22Rv1 (cell line): ENCODE data around the gene TTC7B.

Source experiments
- H3K27ac ChIP-seq: fragments of 450-650 bp; 2 replicates; pipeline ENCODE4 v1.5.1; 2017
- ZFX ChIP-seq: fragments of 450-650 bp; IDR thresholded peaks from 2 replicates; pipeline ENCODE4 v1.6.1; 2017; ENCODE audit warnings: antibody characterized with exemption, borderline replicate concordance
- TF ChIP-seq, protein P1 (sequence below): fragments of 450-650 bp; IDR thresholded peaks from 2 replicates; pipeline ENCODE4 v1.5.1; 2017; ENCODE audit warnings: mild to moderate bottlenecking

Gene TTC7B

DNA sequence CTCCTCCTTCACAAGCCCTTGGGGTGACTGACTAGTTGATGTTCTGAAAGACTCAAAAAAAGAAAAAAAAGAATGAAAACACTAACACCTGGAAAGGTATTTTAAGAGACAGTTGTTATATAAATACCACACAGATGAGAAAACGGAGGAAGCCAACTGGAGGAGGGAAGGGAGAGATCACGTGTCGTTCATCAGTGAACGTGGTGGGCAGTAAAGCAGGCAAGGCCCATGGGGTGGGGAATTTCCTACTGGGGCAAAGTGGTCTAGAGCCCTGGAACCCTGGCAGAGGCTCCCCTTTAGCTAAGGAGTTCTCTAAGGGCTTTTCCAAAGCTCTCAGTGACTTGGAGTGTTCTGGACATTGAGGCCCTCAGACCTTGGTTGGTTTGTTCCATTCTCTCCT is 249.7 kb downstream of the TTC7B start:
- H3K27ac ChIP-seq = no peak overlapping the region
- TF ChIP-seq, protein P1, sequence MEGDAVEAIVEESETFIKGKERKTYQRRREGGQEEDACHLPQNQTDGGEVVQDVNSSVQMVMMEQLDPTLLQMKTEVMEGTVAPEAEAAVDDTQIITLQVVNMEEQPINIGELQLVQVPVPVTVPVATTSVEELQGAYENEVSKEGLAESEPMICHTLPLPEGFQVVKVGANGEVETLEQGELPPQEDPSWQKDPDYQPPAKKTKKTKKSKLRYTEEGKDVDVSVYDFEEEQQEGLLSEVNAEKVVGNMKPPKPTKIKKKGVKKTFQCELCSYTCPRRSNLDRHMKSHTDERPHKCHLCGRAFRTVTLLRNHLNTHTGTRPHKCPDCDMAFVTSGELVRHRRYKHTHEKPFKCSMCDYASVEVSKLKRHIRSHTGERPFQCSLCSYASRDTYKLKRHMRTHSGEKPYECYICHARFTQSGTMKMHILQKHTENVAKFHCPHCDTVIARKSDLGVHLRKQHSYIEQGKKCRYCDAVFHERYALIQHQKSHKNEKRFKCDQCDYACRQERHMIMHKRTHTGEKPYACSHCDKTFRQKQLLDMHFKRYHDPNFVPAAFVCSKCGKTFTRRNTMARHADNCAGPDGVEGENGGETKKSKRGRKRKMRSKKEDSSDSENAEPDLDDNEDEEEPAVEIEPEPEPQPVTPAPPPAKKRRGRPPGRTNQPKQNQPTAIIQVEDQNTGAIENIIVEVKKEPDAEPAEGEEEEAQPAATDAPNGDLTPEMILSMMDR = no peak
- TF ChIP-seq ZFX = no peak

DNA sequence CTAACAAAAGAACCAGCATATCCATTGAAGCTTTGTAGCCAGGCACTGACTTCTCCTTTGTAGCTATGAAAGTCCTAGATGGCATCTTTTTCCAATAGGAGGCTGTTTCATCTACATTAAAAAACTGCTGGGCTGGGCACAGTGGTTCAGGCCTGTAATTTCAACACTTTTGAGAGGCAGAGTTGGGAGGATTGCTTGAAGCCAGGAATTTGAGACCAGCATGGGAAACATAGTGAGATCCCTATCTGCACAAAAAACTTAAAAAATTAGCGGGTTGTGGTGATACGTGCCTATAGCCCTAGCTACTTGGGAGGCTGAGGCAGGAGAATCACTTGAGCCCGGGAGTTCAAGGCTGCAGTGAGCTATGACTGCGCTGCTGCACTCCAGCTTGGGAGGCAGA is 251.7 kb downstream of the TTC7B start:
- TF ChIP-seq, protein P1 = no peak
- no peak for TF ChIP-seq ZFX
- no peak overlapping the region for H3K27ac ChIP-seq

DNA sequence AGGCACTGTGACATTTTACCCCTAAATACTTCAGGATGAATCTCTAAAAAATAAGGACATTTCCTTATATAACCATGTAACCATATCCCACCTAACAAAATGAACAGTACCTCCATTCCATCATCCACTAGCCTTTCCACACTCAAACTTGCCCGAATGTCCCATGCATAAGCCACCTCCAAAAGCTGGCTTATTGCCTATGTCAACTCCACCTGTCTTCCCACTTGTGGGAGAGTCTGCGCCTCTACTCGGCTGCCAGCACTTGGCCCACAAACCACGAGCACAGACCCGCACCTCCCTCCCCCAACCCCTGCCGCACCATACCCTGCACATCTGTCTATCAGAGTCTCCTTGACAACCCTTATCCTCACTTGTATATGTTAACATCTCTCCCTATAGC is 253.6 kb downstream of the TTC7B start:
- no peak overlapping the region for H3K27ac ChIP-seq
- TF ChIP-seq, protein P1 = no peak
- no peak for TF ChIP-seq ZFX

DNA sequence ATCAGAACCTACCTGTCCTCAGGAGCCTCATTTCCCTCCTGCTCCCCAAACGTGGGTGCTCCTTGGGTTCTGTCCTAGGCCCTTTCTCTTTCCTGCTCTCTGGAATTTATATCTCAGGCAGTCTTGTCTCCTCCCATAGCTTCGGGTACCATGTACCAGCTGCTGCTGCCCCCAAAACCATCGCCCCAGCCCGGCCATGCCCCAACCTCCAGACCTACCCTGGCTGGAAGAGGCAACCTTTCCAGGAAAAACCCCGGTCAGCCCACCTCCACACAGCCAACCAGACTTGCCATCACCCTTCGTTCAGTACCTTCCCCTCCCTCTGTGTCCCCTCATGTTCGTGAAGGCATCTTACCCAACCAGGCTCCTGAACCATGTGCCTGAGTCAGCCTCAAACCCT is 254.3 kb downstream of the TTC7B start:
- TF ChIP-seq, protein P1 = no peak
- no peak for TF ChIP-seq ZFX
- H3K27ac ChIP-seq = no peak overlapping the region

DNA sequence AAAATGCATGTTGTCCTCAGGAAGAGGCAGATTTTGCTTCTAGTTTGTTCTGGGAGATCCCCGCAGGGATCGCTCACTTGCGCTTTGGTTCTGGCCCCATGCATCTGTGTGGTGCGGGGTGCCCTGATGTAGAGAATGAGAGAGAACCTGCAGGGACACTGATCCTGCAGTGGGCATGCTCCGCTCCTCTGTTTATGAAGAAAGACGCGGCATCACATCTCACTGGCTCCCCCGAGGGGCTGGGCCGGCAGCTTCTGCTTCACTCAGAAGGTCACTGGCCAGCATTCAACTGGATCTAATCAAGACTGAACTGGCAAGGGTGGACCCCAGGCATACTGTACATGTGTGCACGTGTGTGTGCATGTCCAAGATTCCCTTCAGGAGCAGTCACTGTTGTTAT is 255.2 kb downstream of the TTC7B start:
- TF ChIP-seq ZFX = no peak
- TF ChIP-seq, protein P1 = no peak
- no peak overlapping the region for H3K27ac ChIP-seq

DNA sequence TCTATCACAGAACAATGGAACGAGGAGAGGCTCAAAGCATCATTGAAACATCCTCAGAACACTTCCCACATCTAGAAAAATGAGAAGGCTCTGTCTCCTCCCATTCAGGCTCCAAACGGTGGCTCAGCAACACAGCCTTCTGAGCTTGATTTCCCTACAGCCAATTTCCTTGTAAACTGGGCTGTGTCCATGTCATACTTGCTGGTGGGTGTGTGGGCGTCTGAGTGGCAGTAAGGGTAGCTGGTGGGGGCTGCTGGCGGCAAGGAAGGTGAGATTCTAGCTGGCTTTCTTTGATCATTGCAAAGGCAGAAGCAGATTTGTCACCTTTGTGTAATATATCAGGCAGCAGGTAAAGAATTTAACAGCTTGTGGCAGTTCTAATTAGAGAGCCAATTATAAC is 255.7 kb downstream of the TTC7B start:
- H3K27ac ChIP-seq = no peak overlapping the region

DNA sequence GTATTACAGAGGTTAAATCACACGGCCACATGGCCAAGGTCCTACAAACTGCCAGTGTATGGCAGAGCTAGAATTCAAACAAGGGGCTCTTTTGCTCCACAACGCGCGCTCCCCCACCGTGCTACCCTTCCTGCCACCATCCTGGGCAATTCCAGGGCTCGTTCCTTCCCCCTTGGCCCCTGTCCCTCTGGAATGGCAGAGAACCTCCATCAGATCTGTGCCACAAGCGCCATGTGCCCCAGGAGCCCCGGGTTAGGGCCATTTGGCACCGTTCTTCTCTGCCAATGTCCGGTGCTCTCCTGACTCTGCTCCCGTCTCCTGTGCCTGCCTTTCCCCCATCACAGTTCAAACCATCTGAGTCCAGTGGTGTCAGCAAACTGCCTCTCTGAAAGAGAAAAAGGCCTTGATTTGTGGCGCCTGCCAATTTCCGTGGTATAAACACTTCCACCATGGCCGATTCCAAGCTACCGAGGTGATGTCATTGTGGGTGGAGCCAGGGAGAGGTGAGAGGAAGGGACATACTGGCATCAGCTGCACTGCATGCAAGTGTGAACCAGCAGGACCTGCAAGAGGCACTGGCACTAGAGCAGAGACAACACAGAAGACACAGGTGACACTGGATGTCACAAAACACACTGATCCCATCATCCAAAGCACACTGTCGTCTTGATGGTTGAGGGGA is 256.3 kb downstream of the TTC7B start:
- no peak overlapping the region for H3K27ac ChIP-seq
- TF ChIP-seq, protein P1 = no peak
- TF ChIP-seq ZFX = no peak

More for the DNA sequence above, 255.7 kb downstream of the TTC7B start:
- TF ChIP-seq, protein P1 = no peak
- TF ChIP-seq ZFX = no peak
